Measurements from ENCODE around the gene PAPOLA. TPM values are rescaled to one million over a fixed set of nuclear protein-coding genes. Genes with fewer than 3 reads are reported as not detected.
"Not testable (repeated sequence)": the region's sequence is repeated elsewhere in the genome, so short reads cannot be mapped to it uniquely, and the experiment has no call there.

PAPOLA gene
- total RNA-seq, 1 donor from 2014 or later, result 191 TPM

DNA sequence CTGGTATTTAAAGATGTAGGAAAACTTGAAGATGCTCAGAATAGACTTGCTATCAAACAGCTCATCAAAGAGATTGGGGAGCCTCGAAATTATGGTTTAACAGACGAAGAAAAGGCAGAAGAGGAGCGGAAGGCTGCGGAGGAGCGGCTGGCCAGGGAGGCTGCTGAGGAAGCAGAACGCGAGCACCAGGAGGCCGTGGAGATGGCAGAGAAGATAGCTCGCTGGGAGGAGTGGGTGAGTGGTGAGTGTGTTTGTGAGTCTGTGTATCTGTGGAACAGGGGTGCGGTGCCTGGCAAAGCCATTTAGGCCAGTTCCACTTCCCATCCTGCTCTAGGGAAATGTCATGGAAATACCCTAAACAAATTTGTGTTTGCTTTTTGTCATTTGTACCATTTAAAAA lies 19.2 kb upstream of the PAPOLA start:
- H3K4me3 Mint-ChIP-seq, result no peak overlapping the region
- intact Hi-C loops (cut with micrococcal nuclease), result no loop called here
- H3K27ac Mint-ChIP-seq, result no peak overlapping the region

GRCh38 chr14:96484399-96484798 lies 17.8 kb upstream of the PAPOLA start:
- no peak overlapping the region for H3K27ac Mint-ChIP-seq
- H3K9me3 Mint-ChIP-seq, result no peaks in the 10 kb centered on the region
- no peak overlapping the region for H3K4me3 Mint-ChIP-seq
- no peak for DNase-seq (ENCODE audit: low spot score)
- H3K27me3 Mint-ChIP-seq (ENCODE audit: insufficient read depth), result peaks cover 8% of the 10 kb centered on the region
- H3K4me1 Mint-ChIP-seq (ENCODE audit: low read depth), result no peaks in the 10 kb centered on the region
- no peaks in the 10 kb centered on the region for H3K36me3 Mint-ChIP-seq (ENCODE audit: low read depth)
- intact Hi-C loops (cut with micrococcal nuclease), result no loop called here

More for the DNA sequence above, 19.2 kb upstream of the PAPOLA start:
- Mint-ChIP-seq H3K4me1 (ENCODE audit: low read depth) (no peaks in the 10 kb centered on the region), H3K27me3 (ENCODE audit: insufficient read depth) (peaks cover 8% of the 10 kb centered on the region), H3K9me3 (no peaks in the 10 kb centered on the region), H3K36me3 (ENCODE audit: low read depth) (no peaks in the 10 kb centered on the region)
- no peak for DNase-seq (ENCODE audit: low spot score)

- Mint-ChIP-seq H3K27ac (no peak overlapping the region), H3K27me3 (ENCODE audit: insufficient read depth) (peaks cover 12% of the 10 kb centered on the region), H3K4me1 (ENCODE audit: low read depth) (no peaks in the 10 kb centered on the region), H3K9me3 (no peaks in the 10 kb centered on the region), H3K4me3 (no peak overlapping the region), H3K36me3 (ENCODE audit: low read depth) (no peaks in the 10 kb centered on the region)
- DNase-seq (ENCODE audit: low spot score), result no peak
- intact Hi-C loops (cut with micrococcal nuclease), result no loop called here
Measured at GRCh38 chr14:96486705-96487104, 15.5 kb upstream of the PAPOLA start.

DNA sequence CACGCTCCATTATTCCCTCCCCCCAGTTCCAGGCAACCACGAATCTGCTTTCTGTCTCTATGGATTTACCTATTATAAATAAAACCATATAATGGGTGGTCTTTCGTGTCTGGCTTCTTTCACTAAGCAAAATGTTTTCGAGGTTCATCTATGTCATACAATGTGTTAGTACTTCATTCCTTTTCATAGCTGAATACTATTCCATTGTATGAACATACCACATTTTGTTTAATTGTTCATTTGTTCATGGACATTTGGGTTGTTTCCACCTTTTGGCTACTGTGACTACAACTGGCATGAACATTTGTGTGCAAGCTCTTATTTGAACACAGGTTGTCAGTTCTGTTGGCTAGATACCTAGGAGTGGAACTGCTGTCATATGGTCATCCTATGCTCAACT lies 12.9 kb upstream of the PAPOLA start:
- intact Hi-C loops (cut with micrococcal nuclease), result no loop called here
- H3K4me1 Mint-ChIP-seq (ENCODE audit: low read depth), result peaks cover 4% of the 10 kb centered on the region
- no peak for DNase-seq (ENCODE audit: low spot score)
- H3K27me3 Mint-ChIP-seq (ENCODE audit: insufficient read depth), result peaks cover 15% of the 10 kb centered on the region
- H3K27ac Mint-ChIP-seq, result no peak overlapping the region
- H3K4me3 Mint-ChIP-seq, result no peak overlapping the region
- peaks cover 2% of the 10 kb centered on the region for H3K36me3 Mint-ChIP-seq (ENCODE audit: low read depth)
- no peaks in the 10 kb centered on the region for H3K9me3 Mint-ChIP-seq

GRCh38 chr14:96493178-96493577 lies 9.0 kb upstream of the PAPOLA start:
- Mint-ChIP-seq H3K4me1 (ENCODE audit: low read depth) (peaks cover 19% of the 10 kb centered on the region), H3K4me3 (no peak overlapping the region), H3K27ac (no peak overlapping the region), H3K27me3 (ENCODE audit: insufficient read depth) (peaks cover 22% of the 10 kb centered on the region), H3K36me3 (ENCODE audit: low read depth) (peaks cover 2% of the 10 kb centered on the region), H3K9me3 (no peaks in the 10 kb centered on the region)
- DNase-seq (ENCODE audit: low spot score), result no peak
- intact Hi-C loops (cut with micrococcal nuclease), result no loop called here

- intact Hi-C loops (cut with micrococcal nuclease), result no loop called here
- Mint-ChIP-seq H3K4me3 (no peak overlapping the region), H3K27ac (no peak overlapping the region), H3K4me1 (ENCODE audit: low read depth) (peaks cover 19% of the 10 kb centered on the region), H3K9me3 (no peaks in the 10 kb centered on the region), H3K27me3 (ENCODE audit: insufficient read depth) (peaks cover 25% of the 10 kb centered on the region), H3K36me3 (ENCODE audit: low read depth) (peaks cover 2% of the 10 kb centered on the region)
- no peak for DNase-seq (ENCODE audit: low spot score)
Measured at GRCh38 chr14:96494331-96494730, 7.9 kb upstream of the PAPOLA start.

- intact Hi-C loops (cut with micrococcal nuclease), result no loop called here
- peaks cover 24% of the 10 kb centered on the region for H3K27me3 Mint-ChIP-seq (ENCODE audit: insufficient read depth)
- H3K9me3 Mint-ChIP-seq, result no peaks in the 10 kb centered on the region
Measured at GRCh38 chr14:96497087-96497486, 5.1 kb upstream of the PAPOLA start.

GRCh38 chr14:96497586-96497985 lies 4.6 kb upstream of the PAPOLA start:
- H3K36me3 Mint-ChIP-seq (ENCODE audit: low read depth), result peaks cover 5% of the 10 kb centered on the region
- intact Hi-C loops (cut with micrococcal nuclease), result no loop called here
- peaks cover 19% of the 10 kb centered on the region for H3K4me1 Mint-ChIP-seq (ENCODE audit: low read depth)
- H3K9me3 Mint-ChIP-seq, result no peaks in the 10 kb centered on the region
- peaks cover 24% of the 10 kb centered on the region for H3K27me3 Mint-ChIP-seq (ENCODE audit: insufficient read depth)
- no peak overlapping the region for H3K4me3 Mint-ChIP-seq
- DNase-seq (ENCODE audit: low spot score), result no peak
- H3K27ac Mint-ChIP-seq, result no peak overlapping the region

More at GRCh38 chr14:96497087-96497486, 5.1 kb upstream of the PAPOLA start:
- Mint-ChIP-seq H3K4me1 (ENCODE audit: low read depth) (peaks cover 19% of the 10 kb centered on the region), H3K27ac (no peak overlapping the region), H3K4me3 (no peak overlapping the region), H3K36me3 (ENCODE audit: low read depth) (peaks cover 3% of the 10 kb centered on the region)
- DNase-seq (ENCODE audit: low spot score), result no peak

DNA sequence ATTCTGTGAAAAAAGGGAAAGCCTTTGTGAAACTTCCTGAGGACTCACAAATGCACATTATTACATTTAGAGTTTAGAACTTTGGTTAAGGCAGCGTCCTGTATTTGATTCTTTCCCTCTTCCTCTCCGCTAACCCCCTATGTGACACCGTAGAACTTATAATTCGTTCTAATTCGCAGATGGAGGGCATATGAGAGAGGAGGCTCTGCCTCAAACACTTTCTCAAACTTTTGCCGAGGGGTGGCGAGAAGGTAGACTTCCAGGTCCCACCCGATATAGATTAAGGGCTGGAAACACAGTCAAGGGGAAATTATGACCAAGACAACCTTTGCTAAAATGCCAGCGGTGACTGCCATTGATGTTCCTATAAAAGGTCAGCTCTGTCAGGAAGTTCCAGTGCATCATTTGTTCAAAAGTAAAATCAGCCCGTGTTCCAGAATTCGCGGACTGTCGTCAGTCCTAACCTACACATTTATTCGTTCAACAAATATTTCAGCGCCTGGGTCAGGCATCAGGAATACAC lies 904 bp upstream of the PAPOLA start:
- DNase-seq (ENCODE audit: low spot score), result no peak
- intact Hi-C loops (cut with micrococcal nuclease), result loop anchor here (5.0 kb wide), 3 partner anchors 204 to 979 kb away; partner anchors contain the start of gene VRK1
- Mint-ChIP-seq H3K4me3 (peak overlapping the region; percentile 97), H3K27ac (peak overlapping the region; percentile 97), H3K27me3 (ENCODE audit: insufficient read depth) (peaks cover 16% of the 10 kb centered on the region), H3K4me1 (ENCODE audit: low read depth) (peaks cover 44% of the 10 kb centered on the region), H3K36me3 (ENCODE audit: low read depth) (peaks cover 22% of the 10 kb centered on the region), H3K9me3 (no peaks in the 10 kb centered on the region)

GRCh38 chr14:96502621-96503305 lies 581 bp downstream of the PAPOLA start:
- Mint-ChIP-seq H3K4me1 (ENCODE audit: low read depth) (peaks cover 39% of the 10 kb centered on the region), H3K27me3 (ENCODE audit: insufficient read depth) (peaks cover 10% of the 10 kb centered on the region), H3K27ac (peak overlapping the region; percentile 97), H3K9me3 (no peaks in the 10 kb centered on the region), H3K36me3 (ENCODE audit: low read depth) (peaks cover 22% of the 10 kb centered on the region), H3K4me3 (peak overlapping the region; percentile 97)
- peak; percentile 44 for DNase-seq (ENCODE audit: low spot score)
- intact Hi-C loops (cut with micrococcal nuclease), result loop anchor here (1.0 to 5.0 kb wide), 6 partner anchors 36 to 980 kb away; partner anchors contain the start of genes ATG2B, GSKIP and VRK1

DNA sequence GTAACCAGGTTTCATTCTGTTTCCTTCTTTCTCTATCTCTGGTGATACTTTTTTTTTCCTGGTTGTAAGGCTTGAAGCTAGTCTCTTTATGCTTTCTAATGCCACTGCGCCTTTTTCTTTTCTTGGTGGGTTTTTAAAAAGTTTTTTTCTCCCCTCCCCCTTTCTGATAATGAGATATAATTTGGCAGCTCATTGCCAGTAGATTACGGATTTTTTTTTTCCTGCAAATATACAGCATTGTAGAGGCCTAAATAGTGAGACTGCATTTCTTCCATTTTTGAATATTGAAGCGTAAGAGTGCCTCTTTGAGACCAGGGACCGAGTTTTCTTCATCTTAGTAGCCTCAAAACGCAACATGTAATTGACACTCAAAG lies 1.1 kb downstream of the PAPOLA start:
- Mint-ChIP-seq H3K9me3 (no peaks in the 10 kb centered on the region), H3K27ac (peak overlapping the region; percentile 97), H3K27me3 (ENCODE audit: insufficient read depth) (peaks cover 6% of the 10 kb centered on the region), H3K4me1 (ENCODE audit: low read depth) (peaks cover 40% of the 10 kb centered on the region), H3K4me3 (peak overlapping the region; percentile 97), H3K36me3 (ENCODE audit: low read depth) (peaks cover 22% of the 10 kb centered on the region)
- intact Hi-C loops (cut with micrococcal nuclease), result loop anchor here (2.0 to 5.0 kb wide), 4 partner anchors 36 to 981 kb away; partner anchors contain the start of gene VRK1
- DNase-seq (ENCODE audit: low spot score), result no peak

DNA sequence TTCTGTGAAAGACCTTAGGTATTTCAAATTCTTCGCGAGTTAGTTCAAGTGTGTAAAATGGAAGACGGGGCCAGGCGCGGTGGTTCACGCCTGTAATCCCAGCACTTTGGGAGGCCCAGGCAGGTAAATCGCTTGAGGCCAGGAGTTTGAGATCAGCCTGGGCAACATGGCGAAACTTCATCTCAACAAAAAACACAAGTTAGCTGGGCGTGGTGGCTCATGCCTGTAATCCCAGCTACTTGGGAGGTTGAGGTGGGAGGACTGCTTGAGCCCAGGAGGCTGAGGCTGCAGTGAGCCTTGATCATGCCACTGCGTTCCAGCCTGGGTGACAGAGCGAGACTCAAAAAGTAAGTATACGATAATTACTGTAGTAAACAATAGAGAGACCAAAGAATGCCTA lies 2.2 kb downstream of the PAPOLA start:
- intact Hi-C loops (cut with micrococcal nuclease), result loop anchor here (5.0 kb wide), 3 partner anchors 207 to 982 kb away; partner anchors contain the start of gene VRK1
- H3K27ac Mint-ChIP-seq; H3K27me3 Mint-ChIP-seq (ENCODE audit: insufficient read depth); H3K9me3 Mint-ChIP-seq; DNase-seq (ENCODE audit: low spot score): not testable (repeated sequence)
- peaks cover 22% of the 10 kb centered on the region for H3K36me3 Mint-ChIP-seq (ENCODE audit: low read depth)
- H3K4me3 Mint-ChIP-seq, result peak overlapping the region; percentile 97
- peaks cover 48% of the 10 kb centered on the region for H3K4me1 Mint-ChIP-seq (ENCODE audit: low read depth)

DNA sequence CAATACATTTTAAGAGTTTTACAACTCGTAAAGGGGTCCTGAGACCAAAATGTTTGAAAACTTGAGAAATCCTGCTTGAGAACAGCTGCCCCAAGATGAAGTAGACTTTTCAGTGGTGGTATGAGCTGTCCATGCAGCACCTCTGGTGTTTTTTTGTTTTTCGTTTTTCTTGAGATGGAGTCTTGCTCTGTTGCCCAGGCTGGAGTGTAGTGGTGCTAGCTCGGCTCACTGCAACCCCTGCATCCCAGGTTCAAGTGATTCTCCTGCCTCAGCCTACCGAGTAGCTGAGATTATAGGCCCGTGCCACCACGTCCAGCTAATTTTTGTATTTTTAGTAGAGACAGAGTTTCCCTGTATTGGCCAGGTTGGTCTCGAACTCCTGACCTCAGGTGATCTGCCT lies 5.5 kb downstream of the PAPOLA start:
- H3K36me3 Mint-ChIP-seq (ENCODE audit: low read depth), result peaks cover 21% of the 10 kb centered on the region
- H3K27ac Mint-ChIP-seq, result no peak overlapping the region
- no peaks in the 10 kb centered on the region for H3K27me3 Mint-ChIP-seq (ENCODE audit: insufficient read depth)
- no peaks in the 10 kb centered on the region for H3K9me3 Mint-ChIP-seq
- no peak for DNase-seq (ENCODE audit: low spot score)
- no peak overlapping the region for H3K4me3 Mint-ChIP-seq
- intact Hi-C loops (cut with micrococcal nuclease), result no loop called here
- H3K4me1 Mint-ChIP-seq (ENCODE audit: low read depth), result peaks cover 61% of the 10 kb centered on the region

Measured in activated T-helper 1 cell treated with anti-CD3 and anti-CD28 coated beads, Interleukin-12 subunit alpha, Interleukin-12 subunit beta, Interleukin-2, Interleukin-4 antibody, amounts not matched to agents 30 ng/mL and 10 ng/mL and 1 ng/mL, durations not matched to agents 14 hours and 24 hours and 36 hours (primary cell).